GM21723 (cell line): ENCODE data around the gene NIP7.
A peak's percentile ranks its signal among the peaks of the same experiment; 100 is the strongest.
"Not testable (repeated sequence)": the region's sequence is repeated elsewhere in the genome, so short reads cannot be mapped to it uniquely, and the experiment has no call there.

Experiments used
- ATAC-seq: cut with Tn5 transposase; IDR thresholded peaks from one replicate; pipeline ENCODE4 v1.9.1; 2021; ENCODE audit warnings: mild to moderate bottlenecking, moderate library complexity; ENCODE audit not compliant: unreplicated experiment

The NIP7 gene

GRCh38 chr16:69338557-69339288, 849 bp upstream of the NIP7 start:
- no peak for ATAC-seq

- peak; percentile 5 for ATAC-seq
Measured at GRCh38 chr16:69340095-69340644, 598 bp downstream of the NIP7 start.

- ATAC-seq = no peak
Measured at GRCh38 chr16:69344171-69344570, 4.6 kb downstream of the NIP7 start.

GRCh38 chr16:69345923-69346322, 6.4 kb downstream of the NIP7 start:
- no peak for ATAC-seq

GRCh38 chr16:69346683-69347082, 7.1 kb downstream of the NIP7 start:
- no peak for ATAC-seq

- no peak for ATAC-seq
Measured at GRCh38 chr16:69348222-69348621, 8.7 kb downstream of the NIP7 start.

- no peak for ATAC-seq
Measured at GRCh38 chr16:69349536-69349935, 10.0 kb downstream of the NIP7 start.

- ATAC-seq = no peak
Measured at GRCh38 chr16:69350536-69351133, 11.1 kb downstream of the NIP7 start.

GRCh38 chr16:69351309-69352027, 11.9 kb downstream of the NIP7 start, which contains the start of gene TMED6:
Gene TMED6, minus strand, starts transcription at chr16:69351786. Its CDS starts 33 bp downstream, at chr16:69351753.
- ATAC-seq = no peak

GRCh38 chr16:69360070-69360469, 20.5 kb downstream of the NIP7 start:
- not testable (repeated sequence) for ATAC-seq

GRCh38 chr16:69363281-69363717, 23.7 kb downstream of the NIP7 start:
- ATAC-seq = no peak

- ATAC-seq = no peak
Measured at GRCh38 chr16:69364088-69364487, 24.5 kb downstream of the NIP7 start.

GRCh38 chr16:69365901-69366300, 26.3 kb downstream of the NIP7 start:
- no peak for ATAC-seq

- ATAC-seq = no peak
Measured at GRCh38 chr16:69366431-69366830, 26.9 kb downstream of the NIP7 start.

- ATAC-seq = no peak
Measured at GRCh38 chr16:69367980-69368379, 28.4 kb downstream of the NIP7 start.

GRCh38 chr16:69368866-69369265, 29.3 kb downstream of the NIP7 start:
- no peak for ATAC-seq

GRCh38 chr16:69371564-69371963, 32.0 kb downstream of the NIP7 start:
- ATAC-seq = no peak

- no peak for ATAC-seq
Measured at GRCh38 chr16:69373019-69373418, 33.4 kb downstream of the NIP7 start.

- no peak for ATAC-seq
Measured at GRCh38 chr16:69376393-69377059, 37.0 kb downstream of the NIP7 start.

GRCh38 chr16:69378036-69378435, 38.5 kb downstream of the NIP7 start:
- no peak for ATAC-seq

- no peak for ATAC-seq
Measured at GRCh38 chr16:69378760-69379159, 39.2 kb downstream of the NIP7 start.
